Small intestine (tissue), 7 donors: ENCODE results near the gene DENND10. TPM values are rescaled to one million over a fixed set of nuclear protein-coding genes. Genes with fewer than 3 reads are reported as not detected.
A peak's percentile ranks its signal among the peaks of the same experiment; 100 is the strongest.
"Not testable (repeated sequence)": the region's sequence is repeated elsewhere in the genome, so short reads cannot be mapped to it uniquely, and the experiment has no call there.

ENCODE experiments used
- DNase-seq, 2 donors: peaks; one replicate each; pipeline versions ENCODE4 v3.0.0 to v3.0.0-alpha.2; 2013
- FAIRE-seq: peaks from 2 replicates; lab custom pipeline; 2012; peaks lifted over from hg19 to GRCh38; lab: Jason Lieb, UNC
- H3K27ac ChIP-seq, 3 donors: one replicate each; pipeline ENCODE4 v1.5.1; 2013; ENCODE audit warnings: low read length in 2 of 3, mild to moderate bottlenecking in 2 of 3, control low read depth in 1 of 3, inconsistent platforms in 1 of 3, low read depth in 1 of 3, moderate library complexity in 1 of 3
- H3K27me3 ChIP-seq, 3 donors: one replicate each; pipeline ENCODE4 v1.6.1; 2013; ENCODE audit warnings: low read length in 3 of 3, inconsistent platforms in 1 of 3; ENCODE audit not compliant: control insufficient read depth in 3 of 3, insufficient read depth in 3 of 3
- H3K36me3 ChIP-seq, 3 donors: one replicate each; pipeline ENCODE4 v1.6.1; 2013; ENCODE audit warnings: low read length in 3 of 3, inconsistent platforms in 1 of 3, low read depth in 1 of 3, mild to moderate bottlenecking in 1 of 3, moderate library complexity in 1 of 3; ENCODE audit not compliant: control insufficient read depth in 3 of 3, insufficient read depth in 2 of 3
- H3K4me1 ChIP-seq, 3 donors: one replicate each; pipeline ENCODE4 v1.6.1; 2013; ENCODE audit warnings: low read length in 2 of 3, inconsistent platforms in 1 of 3, low read depth in 1 of 3, mild to moderate bottlenecking in 1 of 3, moderate library complexity in 1 of 3; ENCODE audit not compliant: control insufficient read depth in 3 of 3, insufficient read depth in 2 of 3
- H3K4me3 ChIP-seq, 3 donors: one replicate each; pipeline ENCODE4 v1.5.1; 2013; ENCODE audit warnings: low read length in 3 of 3, control low read depth in 1 of 3, inconsistent platforms in 1 of 3, low read depth in 1 of 3, mild to moderate bottlenecking in 1 of 3, moderate library complexity in 1 of 3
- H3K9me3 ChIP-seq, 2 donors: one replicate each; pipeline ENCODE4 v1.6.1; 2013; ENCODE audit warnings: low read depth in 1 of 2, low read length in 1 of 2; ENCODE audit not compliant: control insufficient read depth in 2 of 2, insufficient read depth in 1 of 2
- WGBS, 3 donors: extraction: QIAGEN DNeasy Blood & Tissue Kit; methylation state at CpG; one replicate each; pipeline ENCODE4 v1.1.7; 2013; 5-methylcytosine and 5-hydroxymethylcytosine counted together
- polyA plus RNA-seq, 4 donors: library from polyadenylated mRNA; stranded (reverse) in 3 of 4; unstranded in 1 of 4; fragments of 200-250 nt in 3 of 4; fragments of 120-200 nt in 1 of 4; gene quantifications; one replicate each; pipeline versions ENCODE4 v1.2.1 to v1.2.3, GENCODE V29; 2013
- donor health status: healthy with polysubstance abuse.
- donor health status: control.
- donor health status: control.
- donor health status: Bipolar disorder and iron deficiency.
- donor health status: healthy.

DENND10 gene
- polyA plus RNA-seq, 4 donors = 20.3 to 91.6 (median 30.8) TPM

DNA sequence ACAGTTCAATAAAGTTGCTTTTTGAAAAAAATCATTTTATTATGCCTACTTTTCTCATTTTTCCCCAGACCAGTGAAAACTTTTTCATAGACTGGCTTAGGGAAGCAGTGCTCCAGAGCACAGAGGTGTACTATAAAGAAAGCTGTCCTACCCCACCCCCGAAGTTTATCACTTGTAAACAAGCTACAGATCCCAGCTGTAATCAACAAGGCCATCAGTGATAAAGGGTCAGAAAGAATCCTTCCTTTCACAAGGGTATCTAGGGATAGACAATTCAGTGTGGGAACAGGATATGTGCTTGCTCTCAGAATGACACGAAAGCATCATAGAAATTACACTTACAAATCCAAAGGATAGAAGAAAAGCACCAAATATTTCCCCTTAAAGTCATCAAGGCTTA, 70.2 kb downstream of the DENND10 start:
- Histone ChIP-seq H3K4me3 (no peak overlapping the region), H3K27me3 (no peaks in the 10 kb centered on the region), H3K4me1 (peaks cover 0 to 5% (median 3%) of the 10 kb centered on the region in 3 donors), H3K27ac (no peak overlapping the region), H3K9me3 (no peaks in the 10 kb centered on the region), H3K36me3 (peaks cover 6 to 44% (median 7%) of the 10 kb centered on the region in 3 donors)
- WGBS, 3 donors = 50 to 70% (median 69%) methylated on average over 2 of the region's 2 CpGs
- DNase-seq (no peak), FAIRE-seq (no peak)

DNA sequence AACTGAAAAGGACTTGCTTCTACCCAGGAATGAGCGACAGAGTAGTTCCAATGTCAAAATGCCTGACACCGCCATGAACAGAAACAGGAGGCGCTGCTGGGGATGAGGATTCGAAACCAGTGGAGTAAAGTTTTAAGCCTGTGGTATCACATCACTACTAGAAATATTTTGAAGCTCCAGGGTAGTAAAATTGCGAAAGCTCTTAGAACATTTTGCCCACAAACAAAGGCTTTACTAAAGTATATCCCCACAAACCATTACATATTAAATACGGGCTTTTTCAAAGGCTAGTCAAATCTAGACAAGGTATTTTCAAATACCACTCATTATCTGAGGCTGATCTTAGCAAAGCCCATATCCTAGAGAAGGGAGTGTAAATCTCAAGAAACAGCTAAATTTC, 72.3 kb downstream of the DENND10 start:
- Histone ChIP-seq H3K9me3 (no peaks in the 10 kb centered on the region), H3K36me3 (peaks cover 6 to 31% (median 7%) of the 10 kb centered on the region in 3 donors), H3K27ac (no peak overlapping the region), H3K4me1 (peaks cover 0 to 5% (median 4%) of the 10 kb centered on the region in 3 donors), H3K27me3 (no peaks in the 10 kb centered on the region), H3K4me3 (no peak overlapping the region)
- FAIRE-seq = no peak
- 84 to 94% (median 88%) methylated on average over 6 of the region's 6 CpGs for WGBS, 3 donors
- DNase-seq = no peak

DNA sequence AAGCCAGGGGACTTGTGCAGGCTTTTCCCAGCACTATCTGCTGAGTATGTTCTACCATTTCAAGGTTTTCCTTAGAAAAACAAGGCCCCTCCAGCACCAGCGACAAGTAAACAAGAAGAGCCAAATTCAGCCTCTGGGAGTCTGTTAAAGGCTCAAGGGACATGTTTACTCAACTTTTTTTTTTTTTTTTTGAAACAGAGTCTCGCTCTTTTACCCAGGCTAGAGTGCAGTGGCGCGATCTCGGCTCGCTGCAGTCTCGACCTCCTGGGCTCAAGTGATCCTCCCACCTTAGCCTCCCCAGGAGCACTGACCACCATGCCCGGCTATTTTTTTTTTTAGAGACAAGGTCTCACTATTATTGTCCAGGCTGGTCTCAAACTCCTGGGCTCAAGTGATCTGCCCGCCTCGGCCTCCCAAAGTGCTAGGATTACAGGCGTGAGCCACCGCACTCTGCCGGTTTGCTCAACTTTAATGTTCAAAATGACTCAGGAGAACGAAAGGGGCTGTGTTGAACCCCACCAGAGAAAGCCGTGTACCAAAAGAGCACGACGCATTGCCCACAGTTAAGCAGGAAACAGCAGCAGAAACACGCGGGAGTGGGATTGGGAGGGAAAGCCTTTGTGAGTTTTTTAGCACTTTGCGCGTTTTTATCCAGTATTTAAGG, 73.9 kb downstream of the DENND10 start:
- Histone ChIP-seq H3K27me3 (no peaks in the 10 kb centered on the region), H3K4me3 (peak overlapping the region; percentile 59 to 77 (median 67)), H3K4me1 (peaks cover 0 to 5% (median 4%) of the 10 kb centered on the region in 3 donors), H3K9me3 (no peaks in the 10 kb centered on the region), H3K27ac (peak overlapping the region in 2 of 3 donors; percentile 75 to 86), H3K36me3 (peaks cover 0 to 22% (median 2%) of the 10 kb centered on the region in 3 donors)
- WGBS, 3 donors = 3 to 11% (median 3%) methylated on average over 21 of the region's 21 CpGs
- DNase-seq (no peak), FAIRE-seq (no peak)

DNA sequence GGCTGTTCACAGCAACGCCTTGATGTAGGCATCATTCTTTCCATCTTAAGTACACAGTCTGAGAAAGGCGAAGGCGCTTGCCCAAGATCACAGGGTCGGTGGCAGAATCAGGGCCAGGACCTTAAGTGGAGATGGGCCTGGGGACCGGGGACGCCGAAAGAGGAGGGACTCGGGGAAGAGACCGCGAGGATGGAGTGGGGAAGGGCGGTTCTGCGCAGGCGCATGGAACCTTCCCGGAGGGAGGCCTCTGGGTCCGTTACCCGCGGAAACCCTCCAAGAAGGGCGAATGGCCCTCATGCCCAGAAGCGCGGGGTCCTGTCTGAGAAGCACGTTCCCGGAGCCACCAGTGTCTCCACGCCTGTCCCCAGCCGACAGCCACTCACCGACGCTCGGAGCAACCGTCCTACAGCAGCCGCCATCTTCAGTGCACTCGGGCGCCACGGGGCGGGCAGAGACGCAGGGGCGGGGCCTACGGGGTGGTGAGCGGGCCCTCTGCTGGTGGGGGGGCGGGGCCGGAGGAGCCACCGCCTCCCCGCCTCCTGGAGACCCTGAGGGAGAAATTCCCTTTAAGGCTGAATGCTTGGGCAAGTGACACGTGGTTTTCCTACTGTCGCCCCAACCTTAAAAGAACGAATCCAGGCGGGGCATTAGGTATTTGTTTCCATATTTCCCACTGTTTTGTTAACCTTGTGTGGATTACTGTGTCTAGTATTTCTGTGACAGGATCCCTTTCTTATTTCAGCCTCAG, 74.6 kb downstream of the DENND10 start, which contains the start of gene PRDX3:
Gene PRDX3, minus strand, starts transcription at position 441 of the 748 bp plus-strand sequence. Its CDS starts 22 bp downstream, at position 419.
- Histone ChIP-seq H3K4me1 (peaks cover 0 to 5% (median 4%) of the 10 kb centered on the region in 3 donors), H3K27me3 (no peaks in the 10 kb centered on the region), H3K27ac (peak within 1 kb of the TSS in 2 of 3 donors; percentile 75 to 86), H3K9me3 (no peaks in the 10 kb centered on the region), H3K4me3 (peak within 1 kb of the TSS; percentile 59 to 77 (median 67)), H3K36me3 (peaks cover 0 to 16% (median 2%) of the 10 kb centered on the region in 3 donors)
- FAIRE-seq (no peak), DNase-seq (peak; percentile 85 to 96)
- WGBS, 3 donors = 0 to 1% (median 1%) methylated on average over 40 to 45 of the region's 45 CpGs

DNA sequence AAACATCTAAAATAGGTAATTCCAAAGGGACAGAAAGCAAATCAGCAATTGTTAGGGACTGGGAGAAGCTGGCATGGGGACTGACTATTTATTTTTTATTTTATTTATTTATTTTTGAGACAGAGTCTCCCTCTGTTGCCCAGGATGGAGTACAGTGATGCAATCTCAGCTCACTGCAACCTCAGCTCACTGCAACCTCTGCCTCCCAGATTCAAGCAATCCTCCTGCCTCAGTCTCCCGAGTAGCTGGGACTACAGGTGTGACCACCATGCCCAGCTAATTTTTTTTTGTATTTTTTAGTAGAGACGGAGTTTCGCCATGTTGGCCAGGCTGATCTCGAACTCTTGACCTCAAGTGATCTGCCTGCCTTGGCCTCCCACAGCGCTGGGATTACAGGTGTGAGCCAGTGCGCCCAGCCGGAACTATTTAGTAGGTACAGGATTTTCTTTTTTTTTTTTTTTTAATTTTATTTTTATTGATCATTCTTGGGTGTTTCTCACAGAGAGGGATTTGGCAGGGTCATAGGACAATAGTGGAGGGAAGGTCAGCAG, 77.0 kb downstream of the DENND10 start:
- not testable (repeated sequence) for DNase-seq, H3K9me3 ChIP-seq, H3K27ac ChIP-seq, FAIRE-seq, H3K4me3 ChIP-seq, H3K4me1 ChIP-seq, H3K27me3 ChIP-seq
- H3K36me3 ChIP-seq = peaks cover 0 to 12% (median 1%) of the 10 kb centered on the region in 3 donors
- WGBS, 3 donors = 95 to 96% (median 96%) methylated on average over 7 of the region's 7 CpGs

DNA sequence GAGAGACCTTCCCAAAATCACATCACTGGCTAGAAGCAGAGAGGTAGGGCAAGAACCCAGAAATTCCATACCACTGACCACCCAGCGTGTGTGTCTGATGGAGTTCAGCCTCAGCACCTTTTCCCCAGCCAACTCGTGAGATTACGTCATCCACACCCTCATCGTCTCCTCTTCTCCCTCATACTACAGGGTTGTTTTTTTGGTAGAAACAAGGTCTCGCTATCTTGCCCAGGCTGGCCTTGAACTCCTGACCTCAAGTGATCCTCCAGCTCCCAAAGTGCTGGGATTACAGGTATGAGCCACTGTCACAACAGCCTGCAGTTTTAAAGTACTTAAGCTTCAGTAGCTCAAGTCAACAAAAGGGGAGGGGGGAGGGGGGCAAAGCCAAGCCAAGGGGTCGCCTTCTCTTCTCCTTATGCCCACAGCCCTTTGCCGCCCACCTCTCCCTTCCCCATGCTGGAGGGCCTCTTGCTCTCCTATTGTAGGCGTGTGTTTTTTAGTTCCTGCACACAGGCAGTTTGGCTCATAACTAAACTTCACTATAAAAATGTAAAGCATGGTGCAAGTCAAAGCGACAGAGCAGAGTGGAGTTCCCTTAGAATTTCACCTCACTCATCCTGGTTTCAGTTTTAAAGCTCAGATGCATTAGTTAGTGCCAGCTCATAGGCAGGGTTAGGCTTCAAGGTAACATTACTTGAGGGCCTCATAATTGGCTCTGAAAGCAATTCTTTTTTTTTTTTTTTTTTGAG, 79.9 kb downstream of the DENND10 start:
- WGBS, 3 donors = 67 to 80% (median 68%) methylated on average over 9 of the region's 9 CpGs
- H3K27me3 ChIP-seq = no peaks in the 10 kb centered on the region
- H3K9me3 ChIP-seq = no peaks in the 10 kb centered on the region
- H3K27ac ChIP-seq = peak overlapping the region in 1 of 3 donors; percentile 44
- H3K4me3 ChIP-seq = no peak overlapping the region
- H3K36me3 ChIP-seq = no peaks in the 10 kb centered on the region
- FAIRE-seq = no peak
- peaks cover 0 to 4% (median 2%) of the 10 kb centered on the region in 3 donors for H3K4me1 ChIP-seq
- DNase-seq = peak; percentile 36 to 46
